ENCODE data around the gene LRCOL1.
"Not testable (repeated sequence)": the region's sequence is repeated elsewhere in the genome, so short reads cannot be mapped to it uniquely, and the experiment has no call there.

LRCOL1 gene

DNA sequence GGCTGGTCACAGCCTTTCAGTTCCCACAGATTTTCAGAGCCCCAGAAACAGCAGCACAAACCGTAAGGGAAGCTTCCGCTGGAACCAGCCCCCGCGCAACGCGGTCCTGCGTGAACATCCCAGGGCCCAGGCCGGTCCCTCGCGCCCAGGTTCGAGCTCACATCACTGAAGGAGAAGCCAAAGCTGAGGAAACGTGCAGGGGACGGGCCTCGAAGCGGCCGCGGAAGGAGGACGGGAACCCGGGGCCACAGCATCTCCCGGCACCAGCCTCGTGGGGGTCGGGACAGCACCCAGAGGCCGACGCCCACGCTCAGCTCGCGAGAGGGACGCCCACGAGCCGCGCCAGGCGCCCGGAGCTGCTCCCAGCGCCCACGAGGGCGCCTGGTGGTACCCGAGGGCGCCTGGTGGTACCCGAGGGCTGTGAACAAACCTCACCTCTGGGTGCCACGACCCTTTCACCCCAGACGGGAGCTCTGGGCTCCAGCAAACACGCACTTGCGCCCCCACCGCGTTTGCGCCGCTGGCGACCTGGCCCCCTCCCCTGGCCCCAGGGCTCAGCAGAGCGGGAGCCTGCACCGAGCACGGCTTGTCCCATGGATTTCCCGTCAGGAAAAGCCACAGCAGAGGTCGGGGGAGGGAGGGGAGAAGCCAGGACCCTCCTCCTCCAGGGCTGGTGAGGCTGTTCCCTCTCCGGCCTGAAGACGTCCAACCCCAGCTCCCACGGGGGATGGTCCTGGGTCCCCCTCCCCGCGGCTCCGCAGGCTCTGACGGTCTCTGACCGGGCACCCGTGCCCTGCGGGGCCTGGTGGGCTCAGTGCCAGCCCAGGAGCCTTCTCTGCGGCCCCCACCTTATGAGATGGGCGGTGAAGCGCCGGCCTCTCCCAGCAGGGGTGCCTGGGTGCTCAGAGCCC lies 6.9 kb downstream of the LRCOL1 start:
- TF ChIP-seq, protein P1, sequence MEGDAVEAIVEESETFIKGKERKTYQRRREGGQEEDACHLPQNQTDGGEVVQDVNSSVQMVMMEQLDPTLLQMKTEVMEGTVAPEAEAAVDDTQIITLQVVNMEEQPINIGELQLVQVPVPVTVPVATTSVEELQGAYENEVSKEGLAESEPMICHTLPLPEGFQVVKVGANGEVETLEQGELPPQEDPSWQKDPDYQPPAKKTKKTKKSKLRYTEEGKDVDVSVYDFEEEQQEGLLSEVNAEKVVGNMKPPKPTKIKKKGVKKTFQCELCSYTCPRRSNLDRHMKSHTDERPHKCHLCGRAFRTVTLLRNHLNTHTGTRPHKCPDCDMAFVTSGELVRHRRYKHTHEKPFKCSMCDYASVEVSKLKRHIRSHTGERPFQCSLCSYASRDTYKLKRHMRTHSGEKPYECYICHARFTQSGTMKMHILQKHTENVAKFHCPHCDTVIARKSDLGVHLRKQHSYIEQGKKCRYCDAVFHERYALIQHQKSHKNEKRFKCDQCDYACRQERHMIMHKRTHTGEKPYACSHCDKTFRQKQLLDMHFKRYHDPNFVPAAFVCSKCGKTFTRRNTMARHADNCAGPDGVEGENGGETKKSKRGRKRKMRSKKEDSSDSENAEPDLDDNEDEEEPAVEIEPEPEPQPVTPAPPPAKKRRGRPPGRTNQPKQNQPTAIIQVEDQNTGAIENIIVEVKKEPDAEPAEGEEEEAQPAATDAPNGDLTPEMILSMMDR (conservative IDR thresholded peaks at IDR 0.05): no peak

DNA sequence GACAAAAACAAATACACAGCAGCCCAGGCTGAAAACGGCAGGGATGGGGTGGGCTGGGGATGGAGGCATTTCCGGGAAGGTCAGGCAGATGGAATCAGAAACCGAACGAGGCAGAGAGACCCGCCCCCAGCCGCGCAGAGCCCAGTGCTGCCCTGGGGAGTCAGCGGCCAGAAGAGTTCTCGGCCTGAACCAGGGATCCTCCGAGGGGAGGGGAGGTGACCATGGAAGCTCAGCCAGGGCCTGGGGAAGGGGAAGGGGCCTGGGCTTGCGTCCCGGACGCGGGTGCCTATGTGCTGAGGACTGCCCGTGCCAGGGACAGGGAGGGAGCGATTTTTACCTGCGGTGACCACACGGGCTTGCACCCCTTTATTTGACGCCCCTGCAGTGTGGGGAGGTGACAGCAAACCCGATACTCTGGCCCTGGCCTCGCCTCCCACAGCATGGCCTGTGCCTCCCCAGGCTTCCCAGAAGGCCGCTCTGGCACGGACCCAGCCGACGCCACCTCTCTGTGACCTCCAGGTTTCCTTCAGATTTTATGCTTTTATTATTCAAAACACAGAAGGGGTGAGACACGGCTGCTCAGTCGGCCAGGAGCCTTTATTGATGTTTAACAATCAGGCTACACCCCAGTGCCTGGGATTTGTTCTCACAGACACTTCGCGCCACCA lies 7.7 kb downstream of the LRCOL1 start:
- TF ChIP-seq, protein P1 (conservative IDR thresholded peaks at IDR 0.05): no peak
- H3K27ac ChIP-seq: no peak overlapping the region

More for the DNA sequence above, 6.9 kb downstream of the LRCOL1 start:
- peak overlapping the region; percentile 51; the same call in 1 of the 2 replicates for H3K27ac ChIP-seq

DNA sequence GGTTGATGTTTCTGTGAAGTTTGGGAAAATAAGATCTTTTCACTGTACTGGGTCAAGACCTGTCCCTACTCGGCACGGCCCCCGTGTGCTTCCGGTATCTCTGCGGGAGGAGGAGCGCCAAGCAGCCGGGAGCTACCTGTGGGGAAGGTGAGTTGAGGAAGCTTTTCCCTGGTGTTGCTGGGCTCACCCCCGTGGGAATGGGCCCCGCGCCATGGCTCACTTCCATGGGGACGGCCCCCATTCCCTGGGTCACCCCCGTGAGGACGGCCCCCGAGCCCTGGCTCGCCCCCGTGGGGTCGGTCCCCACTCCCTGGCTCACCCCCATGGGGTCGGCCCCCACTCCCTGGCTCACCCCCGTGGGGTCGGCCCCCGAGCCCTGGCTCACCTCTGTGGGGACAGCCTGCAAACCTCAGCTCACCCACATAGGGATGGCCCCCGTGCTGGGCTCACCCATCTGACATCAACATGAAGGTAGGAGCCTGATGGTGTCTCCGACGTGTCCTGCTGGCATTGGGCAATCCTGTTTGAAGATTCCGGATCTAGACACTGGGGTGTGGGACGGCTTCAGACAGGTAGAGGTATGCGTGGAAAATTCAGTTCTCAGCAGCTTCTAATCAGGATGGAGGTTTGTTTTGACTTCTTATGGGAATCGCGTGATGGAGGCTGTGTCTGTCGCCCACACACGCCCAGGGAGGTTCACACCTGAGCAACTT lies 9.1 kb downstream of the LRCOL1 start:
- H3K27ac ChIP-seq: peak overlapping the region; percentile 35; the same call in 1 of the 2 replicates
- TF ChIP-seq, protein P1 (conservative IDR thresholded peaks at IDR 0.05): no peak

DNA sequence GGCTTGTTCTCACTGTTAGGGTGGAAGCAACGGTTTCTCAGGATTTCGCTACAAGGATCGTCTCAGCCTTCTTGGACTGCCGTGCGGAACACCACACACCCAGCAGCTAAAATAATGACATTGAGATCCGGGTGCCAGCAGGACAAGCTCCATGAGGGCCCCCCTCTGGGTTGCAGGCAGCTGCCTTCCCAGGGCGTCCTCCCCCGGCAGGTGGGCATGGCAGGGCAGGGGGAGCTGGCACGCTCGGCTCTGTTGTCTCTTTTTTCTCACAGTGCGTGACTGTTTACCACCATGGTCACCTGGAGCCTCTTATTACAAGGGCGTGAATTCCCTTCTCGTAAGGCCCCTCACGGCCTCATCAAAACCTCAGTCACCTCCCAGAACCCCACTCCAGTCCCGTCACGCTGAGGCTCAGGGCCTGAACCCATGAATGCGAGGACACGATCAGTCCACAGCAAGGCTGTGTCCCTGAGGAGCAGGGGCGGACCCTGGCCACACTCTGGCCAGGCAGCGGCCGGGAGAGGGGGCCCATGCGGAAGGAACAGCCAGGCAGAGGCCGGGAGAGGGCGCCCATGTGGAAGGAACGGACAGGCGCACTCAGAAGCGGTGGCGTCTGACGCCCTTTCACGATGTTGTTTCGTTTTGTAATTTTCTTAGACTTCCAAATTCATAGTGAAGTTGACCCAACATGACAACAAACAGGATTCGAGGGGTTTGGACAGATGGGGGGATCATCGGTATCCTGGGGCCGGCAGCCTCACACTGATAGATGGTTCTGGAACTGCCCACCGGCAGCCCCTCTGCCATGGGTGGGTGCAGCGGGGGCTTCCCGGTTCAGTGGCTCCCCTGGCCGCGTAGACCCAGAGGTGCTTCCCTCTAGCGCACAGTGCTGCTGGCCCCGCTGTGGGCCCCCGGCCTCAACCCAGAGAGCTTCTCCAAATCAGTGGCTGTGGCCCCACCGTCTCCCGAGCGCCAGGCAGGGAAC lies 10.0 kb downstream of the LRCOL1 start:
- TF ChIP-seq, protein P1 (conservative IDR thresholded peaks at IDR 0.05): peak; percentile 91
- peak overlapping the region; percentile 35; the same call in 1 of the 2 replicates for H3K27ac ChIP-seq

DNA sequence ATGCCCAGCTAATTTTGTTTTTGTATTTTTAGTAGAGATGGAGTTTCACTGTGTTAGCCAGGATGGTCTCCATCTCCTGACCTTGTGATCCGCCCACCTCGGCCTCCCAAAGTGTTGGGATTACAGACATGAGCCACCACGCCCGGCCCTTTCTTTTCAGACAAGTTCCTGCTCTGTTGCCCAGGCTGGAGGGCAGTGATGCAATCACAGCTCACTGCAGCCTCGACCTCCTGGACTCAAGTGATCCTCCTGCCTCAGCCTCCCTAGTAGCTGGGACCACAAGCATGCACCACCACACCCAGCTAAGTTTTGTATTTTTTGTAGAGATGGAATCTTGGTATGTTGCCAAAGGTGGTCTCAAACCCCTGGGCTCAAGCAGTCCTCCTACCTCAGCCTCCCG lies 10.9 kb downstream of the LRCOL1 start:
- not testable (repeated sequence) for H3K27ac ChIP-seq

DNA sequence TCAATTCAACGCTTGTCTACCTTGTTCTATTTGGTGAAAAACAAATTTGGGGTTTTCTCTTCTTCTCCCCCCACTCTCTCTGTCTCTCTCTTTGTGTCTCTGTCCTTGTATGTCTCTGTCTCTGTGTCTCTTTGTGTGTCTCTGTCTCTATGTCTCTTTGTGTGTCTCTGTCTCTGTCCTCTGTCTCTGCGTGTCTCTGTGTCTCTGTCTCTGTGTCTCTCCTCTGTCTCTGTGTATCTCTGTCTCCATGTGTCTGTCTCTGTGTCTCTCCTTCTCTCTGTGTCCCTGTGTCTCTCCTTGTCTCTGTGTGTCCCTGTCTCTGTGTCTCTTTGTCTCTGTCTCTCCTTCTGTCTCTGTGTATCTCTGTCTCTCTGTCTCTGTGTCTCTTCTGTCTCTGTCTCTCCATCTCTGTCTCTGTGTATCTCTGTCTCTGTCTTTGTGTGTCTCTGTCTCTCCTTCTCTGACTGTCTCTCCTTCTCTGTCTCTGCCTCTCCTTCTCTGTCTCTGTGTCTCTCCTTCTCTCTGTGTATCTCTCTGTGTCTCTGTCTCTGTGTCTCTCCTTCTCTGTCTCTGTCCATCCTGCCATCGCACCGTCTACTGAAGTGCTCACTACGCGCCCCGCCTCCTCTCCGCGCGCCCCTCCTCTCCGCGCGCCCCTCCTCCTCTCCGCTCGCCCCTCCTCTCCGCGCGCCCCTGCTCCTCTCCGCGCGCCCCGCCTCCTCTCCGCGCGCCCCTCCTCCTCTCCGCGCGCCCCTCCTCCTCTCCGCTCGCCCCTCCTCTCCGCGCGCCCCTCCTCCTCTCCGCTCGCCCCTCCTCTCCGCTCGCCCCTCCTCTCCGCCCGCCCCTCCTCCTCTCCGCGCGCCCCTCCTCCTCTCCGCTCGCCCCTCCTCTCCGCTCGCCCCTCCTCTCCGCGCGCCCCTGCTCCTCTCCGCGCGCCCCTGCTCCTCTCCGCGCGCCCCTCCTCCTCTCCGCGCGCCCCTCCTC lies 12.8 kb downstream of the LRCOL1 start:
- no peak overlapping the region for H3K27ac ChIP-seq
- TF ChIP-seq, protein P1 (conservative IDR thresholded peaks at IDR 0.05): no peak
